Measurements from ENCODE around the gene INPP4B. TPM values are rescaled to one million over a fixed set of nuclear protein-coding genes. Genes with fewer than 3 reads are reported as not detected.
A peak's percentile ranks its signal among the peaks of the same experiment; 100 is the strongest.

The INPP4B gene
- total and polyA plus RNA-seq, 7 experiments from 2014 or later: 52.8 to 77.5 (median 64.2) TPM

DNA sequence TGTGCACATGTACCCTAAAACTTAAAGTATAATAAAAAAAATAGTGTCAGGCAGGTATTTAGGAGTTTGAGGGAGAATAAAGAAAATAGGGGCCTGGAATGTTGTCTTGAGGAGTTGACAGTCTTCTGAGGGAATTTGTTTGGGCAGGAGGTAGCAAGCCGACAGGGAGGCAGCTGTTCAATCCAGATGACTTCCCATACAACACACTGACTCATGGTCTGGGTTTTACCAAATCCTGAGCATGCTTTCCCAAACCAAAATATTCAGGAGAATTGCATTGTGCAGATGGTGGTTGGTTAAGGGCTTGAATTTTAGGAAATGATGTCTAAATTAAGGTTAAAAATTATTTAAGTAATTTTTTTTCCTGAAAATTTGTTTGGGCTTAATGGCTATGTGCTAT lies 430.0 kb downstream of the INPP4B start:
- Mint-ChIP-seq H3K27ac (peak overlapping the region; percentile 77 to 98 (median 94)), H3K27me3 (no peaks in the 10 kb centered on the region), H3K36me3 (peaks cover 0 to 12% (median 0%) of the 10 kb centered on the region in 5 donors), H3K4me1 (peaks cover 21 to 79% (median 65%) of the 10 kb centered on the region in 7 donors), H3K4me3 (peak overlapping the region in 9 of 10 donors; percentile 44 to 90 (median 79)), H3K9me3 (peaks cover 0 to 3% (median 0%) of the 10 kb centered on the region in 11 donors)
- intact Hi-C loops (cut with micrococcal nuclease): loop anchor here (1.0 to 2.0 kb wide), 5 partner anchors 10 to 151 kb away; no protein-coding TSS in a partner anchor
- DNase-seq (no peak), ATAC-seq (no peak)
- Histone ChIP-seq H3K27me3 (ENCODE audit: control insufficient read depth in 2 of 2, insufficient read depth in 2 of 2, low read length in 2 of 2) (no peaks in the 10 kb centered on the region), H3K4me1 (ENCODE audit: control insufficient read depth in 2 of 2, insufficient read depth in 2 of 2, low read length in 2 of 2) (peaks cover 25 to 42% of the 10 kb centered on the region in 2 donors), H3K9me3 (ENCODE audit: control insufficient read depth in 2 of 3, low read length in 3 of 3) (no peaks in the 10 kb centered on the region), H3K36me3 (ENCODE audit: control insufficient read depth in 2 of 3, insufficient read depth in 3 of 3, low read length in 3 of 3) (no peaks in the 10 kb centered on the region), H3K4me3 (ENCODE audit: low read length) (peak overlapping the region; percentile 50), H3K27ac (ENCODE audit: low read depth, low read length) (peak overlapping the region; percentile 64)
- ChIA-PET CTCF (interaction anchor here (1.2 to 1.6 kb wide), 5 partner anchors 9 to 64 kb away, joined by 3 to 6 read pairs (median 4); no protein-coding TSS in a partner anchor), POLR2A (interaction anchor here (0.9 to 4.4 kb wide), 10 partner anchors 9 to 290 kb away, joined by 3 to 55 read pairs (median 4); no protein-coding TSS in a partner anchor)

DNA sequence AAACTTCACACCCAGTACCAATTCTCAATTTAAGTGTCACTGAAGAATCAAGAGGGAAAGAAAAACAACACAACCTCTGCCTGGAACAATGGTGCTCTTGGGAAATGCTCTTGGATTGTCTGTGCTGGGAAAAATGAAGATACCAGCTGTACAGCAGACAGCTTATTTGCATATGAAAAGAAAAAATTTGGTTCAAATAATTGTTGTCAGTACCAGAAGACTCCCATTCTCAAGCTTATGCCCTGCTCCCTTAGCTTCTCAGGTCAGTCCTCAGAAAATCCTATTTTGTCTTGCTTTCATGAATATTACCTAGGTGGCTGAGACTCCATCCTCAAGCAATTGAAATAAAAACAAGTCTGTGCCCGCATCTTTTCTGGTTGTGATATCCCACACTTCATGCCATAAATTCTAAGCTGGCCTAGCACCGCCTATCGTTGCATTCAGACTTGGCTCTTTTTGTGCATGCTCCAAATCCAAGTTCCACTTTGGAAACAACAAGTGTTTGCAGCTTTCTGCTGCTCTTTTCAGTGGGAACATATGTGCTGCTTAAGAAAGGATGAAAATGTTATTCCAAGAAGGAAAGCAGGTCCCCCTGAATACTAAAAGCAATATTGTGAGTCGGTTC lies 431.6 kb downstream of the INPP4B start:
- ChIA-PET CTCF (interaction anchor here (0.7 to 1.3 kb wide), 4 partner anchors 59 to 291 kb away, joined by 3 to 6 read pairs (median 4); no protein-coding TSS in a partner anchor), POLR2A (interaction anchor here (0.9 to 4.5 kb wide), 4 partner anchors 9 to 59 kb away, joined by 3 to 15 read pairs (median 7); no protein-coding TSS in a partner anchor)
- intact Hi-C loops (cut with micrococcal nuclease): no loop called here
- H3K4me3 Mint-ChIP-seq: peak overlapping the region in 5 of 10 donors; percentile 17 to 46 (median 34)
- peaks cover 19 to 84% (median 73%) of the 10 kb centered on the region in 7 donors for H3K4me1 Mint-ChIP-seq
- peaks cover 0 to 14% (median 0%) of the 10 kb centered on the region in 5 donors for H3K36me3 Mint-ChIP-seq
- Histone ChIP-seq H3K36me3 (ENCODE audit: control insufficient read depth in 2 of 3, insufficient read depth in 3 of 3, low read length in 3 of 3) (no peaks in the 10 kb centered on the region), H3K4me3 (ENCODE audit: low read length) (no peak overlapping the region), H3K9me3 (ENCODE audit: control insufficient read depth in 2 of 3, low read length in 3 of 3) (no peaks in the 10 kb centered on the region), H3K27me3 (ENCODE audit: control insufficient read depth in 2 of 2, insufficient read depth in 2 of 2, low read length in 2 of 2) (no peaks in the 10 kb centered on the region), H3K4me1 (ENCODE audit: control insufficient read depth in 2 of 2, insufficient read depth in 2 of 2, low read length in 2 of 2) (peaks cover 25 to 53% of the 10 kb centered on the region in 2 donors), H3K27ac (ENCODE audit: low read depth, low read length) (peak overlapping the region; percentile 20)
- no peaks in the 10 kb centered on the region for H3K27me3 Mint-ChIP-seq
- ATAC-seq (no peak), DNase-seq (no peak)
- H3K27ac Mint-ChIP-seq: peak overlapping the region; percentile 55 to 91 (median 88)
- peaks cover 0 to 3% (median 0%) of the 10 kb centered on the region in 11 donors for H3K9me3 Mint-ChIP-seq

DNA sequence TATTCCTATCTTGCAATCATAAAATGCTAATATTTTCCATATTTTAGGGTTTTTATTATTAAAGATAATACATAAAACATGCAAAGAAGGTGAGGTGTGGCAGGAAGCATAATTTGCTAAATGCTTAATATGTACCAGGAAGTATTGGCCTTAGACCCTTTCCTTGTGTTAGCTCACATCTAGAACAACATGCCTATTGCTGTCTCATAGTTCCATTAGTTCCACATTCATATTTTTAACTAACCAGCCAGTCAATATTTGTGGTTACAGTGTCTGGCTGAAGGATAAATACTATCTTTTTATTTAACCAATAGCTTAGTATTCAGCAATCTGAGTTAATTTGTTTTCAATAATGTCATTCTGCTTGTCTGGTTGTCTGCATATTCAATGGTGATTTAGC lies 432.6 kb downstream of the INPP4B start:
- peaks cover 26 to 61% of the 10 kb centered on the region in 2 donors for H3K4me1 ChIP-seq (ENCODE audit: control insufficient read depth in 2 of 2, insufficient read depth in 2 of 2, low read length in 2 of 2)
- no peaks in the 10 kb centered on the region for H3K9me3 ChIP-seq (ENCODE audit: control insufficient read depth in 2 of 3, low read length in 3 of 3)
- Mint-ChIP-seq H3K4me3 (no peak overlapping the region), H3K27ac (peak overlapping the region in 3 of 9 donors; percentile 32 to 91 (median 88)), H3K9me3 (peaks cover 0 to 3% (median 0%) of the 10 kb centered on the region in 11 donors), H3K36me3 (peaks cover 0 to 11% (median 0%) of the 10 kb centered on the region in 5 donors), H3K27me3 (no peaks in the 10 kb centered on the region), H3K4me1 (peaks cover 22 to 85% (median 74%) of the 10 kb centered on the region in 7 donors)
- H3K27me3 ChIP-seq (ENCODE audit: control insufficient read depth in 2 of 2, insufficient read depth in 2 of 2, low read length in 2 of 2): no peaks in the 10 kb centered on the region
- no peak overlapping the region for H3K4me3 ChIP-seq (ENCODE audit: low read length)
- no peaks in the 10 kb centered on the region for H3K36me3 ChIP-seq (ENCODE audit: control insufficient read depth in 2 of 3, insufficient read depth in 3 of 3, low read length in 3 of 3)
- POLR2A ChIA-PET: interaction anchor here (0.5 to 4.5 kb wide), 4 partner anchors 8 to 58 kb away, joined by 3 to 15 read pairs (median 7); no protein-coding TSS in a partner anchor
- CTCF ChIA-PET: interaction anchor here (1.0 to 1.3 kb wide), 3 partner anchors 58 to 292 kb away, joined by 3 to 6 read pairs (median 4); no protein-coding TSS in a partner anchor
- H3K27ac ChIP-seq (ENCODE audit: low read depth, low read length): no peak overlapping the region
- DNase-seq: no peak
- intact Hi-C loops (cut with micrococcal nuclease): no loop called here
- no peak for ATAC-seq

DNA sequence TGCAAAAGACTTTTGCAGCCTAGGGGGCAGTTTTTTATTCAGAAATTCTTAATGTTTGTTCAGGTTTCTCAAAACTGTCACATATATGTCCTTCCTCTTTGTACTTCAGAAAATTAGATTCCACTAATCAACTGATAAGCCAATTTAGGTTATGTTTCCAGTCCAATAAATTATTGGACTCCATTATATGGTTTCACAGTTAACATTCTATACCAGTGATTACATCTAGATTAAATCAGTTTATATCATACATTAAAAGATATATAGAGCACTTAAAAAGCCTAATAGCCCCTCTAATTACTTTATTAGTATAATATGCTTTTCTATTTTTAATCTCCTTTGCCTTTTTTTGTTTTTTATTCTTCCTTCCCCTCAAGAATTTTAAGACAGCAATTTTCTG lies 434.1 kb downstream of the INPP4B start:
- no peak for DNase-seq
- Histone ChIP-seq H3K9me3 (ENCODE audit: control insufficient read depth in 2 of 3, low read length in 3 of 3) (no peaks in the 10 kb centered on the region), H3K4me1 (ENCODE audit: control insufficient read depth in 2 of 2, insufficient read depth in 2 of 2, low read length in 2 of 2) (peaks cover 25 to 67% of the 10 kb centered on the region in 2 donors), H3K27me3 (ENCODE audit: control insufficient read depth in 2 of 2, insufficient read depth in 2 of 2, low read length in 2 of 2) (no peaks in the 10 kb centered on the region), H3K27ac (ENCODE audit: low read depth, low read length) (no peak overlapping the region), H3K4me3 (ENCODE audit: low read length) (no peak overlapping the region), H3K36me3 (ENCODE audit: control insufficient read depth in 2 of 3, insufficient read depth in 3 of 3, low read length in 3 of 3) (no peaks in the 10 kb centered on the region)
- Mint-ChIP-seq H3K4me3 (peak overlapping the region in 2 of 10 donors; percentile 1 to 30), H3K27ac (peak overlapping the region in 2 of 9 donors; percentile 57 to 88), H3K27me3 (no peaks in the 10 kb centered on the region), H3K4me1 (peaks cover 19 to 87% (median 71%) of the 10 kb centered on the region in 7 donors), H3K36me3 (peaks cover 0 to 9% (median 0%) of the 10 kb centered on the region in 5 donors), H3K9me3 (peaks cover 0 to 3% (median 0%) of the 10 kb centered on the region in 11 donors)
- no peak for ATAC-seq
- ChIA-PET POLR2A (interaction anchor here (1.4 to 4.5 kb wide), 4 partner anchors 10 to 57 kb away, joined by 4 to 15 read pairs (median 5); no protein-coding TSS in a partner anchor), CTCF (interaction anchor here (0.8 to 1.2 kb wide), 3 partner anchors 13 to 57 kb away, joined by 3 to 5 read pairs (median 4); no protein-coding TSS in a partner anchor)
- intact Hi-C loops (cut with micrococcal nuclease): no loop called here

DNA sequence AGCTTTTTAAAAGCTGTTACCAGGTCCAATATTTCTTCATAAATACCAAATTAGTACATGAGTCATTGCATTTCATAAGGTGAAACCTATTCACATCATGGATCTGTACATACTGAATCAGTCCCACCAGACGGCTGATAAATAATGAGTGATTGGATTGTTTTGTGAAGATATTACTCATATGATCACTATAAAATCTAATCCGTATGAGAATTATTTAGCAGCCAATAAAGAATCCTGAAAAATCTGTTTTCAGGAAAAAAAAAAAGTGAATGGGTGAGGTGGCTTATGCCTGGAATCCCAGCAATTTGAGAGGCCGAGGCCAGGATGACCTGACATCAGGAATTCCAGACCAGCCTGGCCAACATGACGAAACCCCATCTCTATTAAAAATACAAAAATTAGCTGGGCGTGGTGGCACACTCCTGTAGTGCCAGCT lies 438.1 kb downstream of the INPP4B start:
- peak overlapping the region in 2 of 10 donors; percentile 69 to 92 for H3K4me3 Mint-ChIP-seq
- H3K27ac Mint-ChIP-seq: peak overlapping the region in 8 of 9 donors; percentile 49 to 100 (median 90)
- POLR2A ChIA-PET: interaction anchor here (0.9 to 5.5 kb wide), 10 partner anchors 10 to 162 kb away, joined by 3 to 89 read pairs (median 6); no protein-coding TSS in a partner anchor
- Histone ChIP-seq H3K9me3 (ENCODE audit: control insufficient read depth in 2 of 3, low read length in 3 of 3) (no peaks in the 10 kb centered on the region), H3K36me3 (ENCODE audit: control insufficient read depth in 2 of 3, insufficient read depth in 3 of 3, low read length in 3 of 3) (no peaks in the 10 kb centered on the region), H3K27me3 (ENCODE audit: control insufficient read depth in 2 of 2, insufficient read depth in 2 of 2, low read length in 2 of 2) (no peaks in the 10 kb centered on the region), H3K27ac (ENCODE audit: low read depth, low read length) (peak overlapping the region; percentile 45), H3K4me1 (ENCODE audit: control insufficient read depth in 2 of 2, insufficient read depth in 2 of 2, low read length in 2 of 2) (peaks cover 26 to 66% of the 10 kb centered on the region in 2 donors), H3K4me3 (ENCODE audit: low read length) (no peak overlapping the region)
- DNase-seq (no peak), ATAC-seq (no peak)
- H3K36me3 Mint-ChIP-seq: peaks cover 0 to 2% (median 0%) of the 10 kb centered on the region in 5 donors
- H3K27me3 Mint-ChIP-seq: no peaks in the 10 kb centered on the region
- intact Hi-C loops (cut with micrococcal nuclease): loop anchor here (5.0 to 10.0 kb wide), 4 partner anchors 39 to 1107 kb away; partner anchors contain the start of genes SMARCA5 (in 1 of the 2) and USP38 (in 1 of the 2)
- H3K9me3 Mint-ChIP-seq: peaks cover 0 to 1% (median 0%) of the 10 kb centered on the region in 11 donors
- peaks cover 15 to 76% (median 67%) of the 10 kb centered on the region in 7 donors for H3K4me1 Mint-ChIP-seq
- CTCF ChIA-PET: interaction anchor here (0.7 to 4.2 kb wide), 3 partner anchors 33 to 56 kb away, joined by 3 to 29 read pairs (median 4); no protein-coding TSS in a partner anchor

DNA sequence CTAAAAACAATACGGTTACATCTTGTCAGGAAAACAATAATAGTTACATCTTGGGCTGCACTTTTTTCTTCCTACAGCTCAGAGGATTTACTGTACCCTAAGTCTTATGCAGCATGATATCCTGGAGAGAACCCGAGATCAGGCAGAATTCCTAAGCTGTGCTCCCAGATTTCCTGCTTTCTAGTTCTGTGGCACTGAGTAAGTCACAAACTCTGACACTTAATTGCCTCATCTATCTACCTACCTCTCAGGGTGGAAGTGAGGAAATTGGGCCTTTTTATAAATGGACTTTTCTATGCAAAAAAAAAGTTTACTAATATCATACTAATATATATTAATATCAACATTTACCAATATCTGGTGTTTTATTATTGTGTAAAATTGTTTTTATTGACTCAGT lies 438.5 kb downstream of the INPP4B start:
- no peaks in the 10 kb centered on the region for H3K27me3 ChIP-seq (ENCODE audit: control insufficient read depth in 2 of 2, insufficient read depth in 2 of 2, low read length in 2 of 2)
- H3K9me3 ChIP-seq (ENCODE audit: control insufficient read depth in 2 of 3, low read length in 3 of 3): no peaks in the 10 kb centered on the region
- intact Hi-C loops (cut with micrococcal nuclease): loop anchor here (2.0 to 10.0 kb wide), 9 partner anchors 25 to 1107 kb away; partner anchors contain the start of genes INPP4B (in 1 of the 2), SMARCA5 (in 1 of the 2) and USP38 (in 1 of the 2)
- Mint-ChIP-seq H3K27me3 (no peaks in the 10 kb centered on the region), H3K36me3 (peaks cover 0 to 5% (median 4%) of the 10 kb centered on the region in 5 donors), H3K4me3 (peak overlapping the region; percentile 92 to 100 (median 99)), H3K27ac (peak overlapping the region; percentile 86 to 100 (median 96)), H3K4me1 (peaks cover 14 to 76% (median 66%) of the 10 kb centered on the region in 7 donors), H3K9me3 (peaks cover 0 to 1% (median 0%) of the 10 kb centered on the region in 11 donors)
- DNase-seq (no peak), ATAC-seq (no peak)
- CTCF ChIA-PET: interaction anchor here (1.0 to 4.2 kb wide), 6 partner anchors 9 to 160 kb away, joined by 3 to 29 read pairs (median 4); no protein-coding TSS in a partner anchor
- peak overlapping the region; percentile 82 for H3K27ac ChIP-seq (ENCODE audit: low read depth, low read length)
- no peaks in the 10 kb centered on the region for H3K36me3 ChIP-seq (ENCODE audit: control insufficient read depth in 2 of 3, insufficient read depth in 3 of 3, low read length in 3 of 3)
- peak overlapping the region; percentile 95 for H3K4me3 ChIP-seq (ENCODE audit: low read length)
- H3K4me1 ChIP-seq (ENCODE audit: control insufficient read depth in 2 of 2, insufficient read depth in 2 of 2, low read length in 2 of 2): peaks cover 26 to 62% of the 10 kb centered on the region in 2 donors
- POLR2A ChIA-PET: interaction anchor here (0.7 to 5.5 kb wide), 17 partner anchors 10 to 307 kb away, joined by 3 to 89 read pairs (median 4); no protein-coding TSS in a partner anchor
